Measurements from ENCODE around the gene IFT22. TPM values are rescaled to one million over a fixed set of nuclear protein-coding genes. Genes with fewer than 3 reads are reported as not detected.
A peak's percentile ranks its signal among the peaks of the same experiment; 100 is the strongest.

IFT22 gene
- total RNA-seq, 6 experiments from 2014 or later, result 5.4 to 8.1 (median 6.2) TPM

DNA sequence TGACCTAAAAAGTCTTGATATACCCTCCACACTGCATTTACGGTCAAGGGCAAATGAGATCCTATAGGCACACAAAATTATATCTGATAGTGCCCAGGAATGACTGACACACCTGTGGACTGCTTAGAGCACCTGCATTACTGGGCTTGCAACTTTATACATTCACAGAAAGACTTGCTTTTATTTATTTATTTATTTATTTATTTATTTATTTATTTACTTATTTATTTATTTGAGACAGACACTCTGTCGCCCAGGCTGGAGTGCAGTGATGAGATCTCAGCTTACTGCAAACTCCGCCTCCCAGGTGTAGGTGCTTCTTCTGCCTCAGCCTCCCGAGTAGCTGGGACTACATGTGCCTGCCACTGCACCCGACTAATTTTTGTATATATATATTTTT is 6.5 kb upstream of the IFT22 start:
- Histone ChIP-seq H3K27ac (no peak overlapping the region), H3K9me3 (no peaks in the 10 kb centered on the region), H3K27me3 (no peaks in the 10 kb centered on the region), H3K36me3 (no peaks in the 10 kb centered on the region), H3K4me1 (no peaks in the 10 kb centered on the region), H3K4me3 (no peak overlapping the region)
- ATAC-seq, result no peak
- no peak for DNase-seq
- no peak for TF ChIP-seq CTCF (IDR thresholded peaks at IDR 0.05)
- no peak for TF ChIP-seq POLR2A (IDR thresholded peaks at IDR 0.05)
- 73% methylated on average over 5 of the region's 5 CpGs for WGBS (ENCODE audit: insufficient coverage, low coverage, low lambda C conversion rate, missing lambda C conversion rate)
- intact Hi-C loops (cut with DNase I), result no loop called here

GRCh38 chr7:101319401-101319800 is 2.2 kb downstream of the IFT22 start:
- H3K27ac ChIP-seq, result no peak overlapping the region
- H3K9me3 ChIP-seq, result no peaks in the 10 kb centered on the region
- H3K36me3 ChIP-seq, result peaks cover 0 to 5% (median 0%) of the 10 kb centered on the region in 4 donors
- DNase-seq, result no peak
- peaks cover 0 to 4% (median 0%) of the 10 kb centered on the region in 4 donors for H3K4me1 ChIP-seq
- no peak for ATAC-seq
- TF ChIP-seq CTCF (IDR thresholded peaks at IDR 0.05) (no peak), POLR2A (IDR thresholded peaks at IDR 0.05) (no peak)
- 48% methylated on average over 3 of the region's 5 CpGs for WGBS (ENCODE audit: insufficient coverage, low coverage, low lambda C conversion rate, missing lambda C conversion rate)
- intact Hi-C loops (cut with DNase I), result no loop called here
- no peak overlapping the region for H3K4me3 ChIP-seq
- no peaks in the 10 kb centered on the region for H3K27me3 ChIP-seq

GRCh38 chr7:101315336-101315735 is 6.3 kb downstream of the IFT22 start:
- Histone ChIP-seq H3K27ac (no peak overlapping the region), H3K9me3 (no peaks in the 10 kb centered on the region), H3K4me1 (no peaks in the 10 kb centered on the region), H3K4me3 (no peak overlapping the region), H3K27me3 (no peaks in the 10 kb centered on the region), H3K36me3 (peaks cover 0 to 5% (median 0%) of the 10 kb centered on the region in 4 donors)
- WGBS (ENCODE audit: insufficient coverage, low coverage, low lambda C conversion rate, missing lambda C conversion rate), result 0% methylated on average over 1 of the region's 1 CpG
- peak; percentile 50 to 72 (median 60) for ATAC-seq
- TF ChIP-seq CTCF (IDR thresholded peaks at IDR 0.05) (peak; percentile 54 to 85 (median 76)), POLR2A (IDR thresholded peaks at IDR 0.05) (no peak)
- DNase-seq, result peak in 1 of 3 donors; percentile 55
- intact Hi-C loops (cut with DNase I), result no loop called here

GRCh38 chr7:101308245-101309085 is 13.1 kb downstream of the IFT22 start:
- H3K4me1 ChIP-seq, result no peaks in the 10 kb centered on the region
- no peaks in the 10 kb centered on the region for H3K27me3 ChIP-seq
- 0% methylated on average over 14 of the region's 62 CpGs for WGBS (ENCODE audit: insufficient coverage, low coverage, low lambda C conversion rate, missing lambda C conversion rate)
- H3K27ac ChIP-seq, result peak overlapping the region in 1 of 3 donors; percentile 37
- ATAC-seq, result peak; percentile 95 to 99 (median 98)
- H3K36me3 ChIP-seq, result no peaks in the 10 kb centered on the region
- H3K4me3 ChIP-seq, result peak overlapping the region; percentile 29 to 67 (median 54)
- intact Hi-C loops (cut with DNase I), result no loop called here
- TF ChIP-seq CTCF (IDR thresholded peaks at IDR 0.05) (peak in 2 of 4 donors; percentile 9 to 24), POLR2A (IDR thresholded peaks at IDR 0.05) (no peak)
- peak; percentile 80 to 85 (median 82) for DNase-seq
- no peaks in the 10 kb centered on the region for H3K9me3 ChIP-seq

All from right lobe of liver (tissue), 6 donors.